HEK293 (cell line): ENCODE measurements around the gene CTIF.

Experiments
- CTCF ChIA-PET: fragments of 350-600 bp; formaldehyde crosslinking; extraction: SDS; loops from one replicate; lab custom pipeline; 2021; ENCODE audit warnings: antibody characterized with exemption; lab: Yijun Ruan, JAX
- POLR2A ChIA-PET: fragments of 300-600 bp; formaldehyde crosslinking; extraction: SDS; loops from one replicate; lab custom pipeline; 2020; ENCODE audit warnings: antibody characterized with exemption, inconsistent platforms; lab: Yijun Ruan, JAX
- H3K27ac ChIP-seq: fragments of 200-500 bp; sonication (Bioruptor generic); 2 replicates; pipeline ENCODE4 v1.5.1; 2014; ENCODE audit warnings: low read depth, low read length, control low read depth, inconsistent platforms; ENCODE audit errors: extremely low read depth
- H3K36me3 ChIP-seq, 2 experiments: fragments of 200-500 bp in 1 of 2; sonication (Bioruptor generic) in 1 of 2; 1 replicate in 1 of 2; 2 replicates in 1 of 2; pipeline ENCODE4 v1.5.1; 2014 to 2017; ENCODE audit warnings: inconsistent platforms in 2 of 2, low read length in 2 of 2; ENCODE audit not compliant: control insufficient read depth in 2 of 2, insufficient read depth in 1 of 2
- H3K4me1 ChIP-seq: fragments of 200-500 bp; sonication (Bioruptor generic); 2 replicates; pipeline ENCODE4 v1.5.1; 2014; ENCODE audit warnings: mild to moderate bottlenecking, low read length, inconsistent platforms; ENCODE audit not compliant: control insufficient read depth, insufficient read depth
- H3K4me3 ChIP-seq: 2 replicates; pipeline ENCODE4 v1.5.1; 2011; ENCODE audit warnings: low read depth, mild to moderate bottlenecking, control low read depth, low read length, moderate library complexity
- H3K9me3 ChIP-seq: fragments of 200-500 bp; sonication (Bioruptor generic); 2 replicates; pipeline ENCODE4 v1.5.1; 2014; ENCODE audit warnings: low read depth, low read length, inconsistent platforms; ENCODE audit not compliant: control insufficient read depth, insufficient read depth
- KLF1 ChIP-seq: fragments of 450-650 bp; formaldehyde crosslinking; IDR thresholded peaks from 2 replicates; pipeline ENCODE4 v1.5.1; 2016; ENCODE audit warnings: missing biosample characterization, missing genetic modification characterization
- PRDM1 ChIP-seq: fragments of 450-650 bp; formaldehyde crosslinking; IDR thresholded peaks from 2 replicates; pipeline ENCODE4; 2016; ENCODE audit warnings: missing biosample characterization, missing genetic modification characterization
- SP3 ChIP-seq: fragments of 450-650 bp; formaldehyde crosslinking; IDR thresholded peaks from 2 replicates; pipeline ENCODE4 v1.5.1; 2016; ENCODE audit warnings: missing biosample characterization, missing genetic modification characterization
- ZBTB48 ChIP-seq: fragments of 450-650 bp; formaldehyde crosslinking; IDR thresholded peaks from 2 replicates; pipeline ENCODE4 v1.5.1; 2016; ENCODE audit warnings: missing biosample characterization, missing genetic modification characterization
- ZFP69B ChIP-seq: fragments of 450-650 bp; formaldehyde crosslinking; IDR thresholded peaks from 2 replicates; pipeline ENCODE4 v1.5.1; 2016; ENCODE audit warnings: missing biosample characterization, missing genetic modification characterization
- ZNF155 ChIP-seq: fragments of 450-650 bp; formaldehyde crosslinking; IDR thresholded peaks from 2 replicates; pipeline ENCODE4 v1.5.1; 2016; ENCODE audit warnings: missing biosample characterization, missing genetic modification characterization
- ZNF16 ChIP-seq: fragments of 450-650 bp; formaldehyde crosslinking; IDR thresholded peaks from 2 replicates; pipeline ENCODE4 v1.5.1; 2016; ENCODE audit warnings: low read depth, missing biosample characterization, missing genetic modification characterization
- ZNF223 ChIP-seq: fragments of 450-650 bp; formaldehyde crosslinking; IDR thresholded peaks from 2 replicates; pipeline ENCODE4 v1.5.1; 2016; ENCODE audit warnings: missing biosample characterization, missing genetic modification characterization
- ZNF23 ChIP-seq: fragments of 450-650 bp; formaldehyde crosslinking; IDR thresholded peaks from 2 replicates; pipeline ENCODE4 v1.5.1; 2016; ENCODE audit warnings: missing biosample characterization, missing genetic modification characterization, borderline replicate concordance
- ZNF274 ChIP-seq, 2 experiments: fragments of 200-500 bp in 1 of 2; fragments of 450-650 bp in 1 of 2; sonication (Bioruptor generic) in 1 of 2; formaldehyde crosslinking in 1 of 2; IDR thresholded peaks; 2 replicates each; pipeline versions ENCODE4 v1.5.1 to v1.6.1; 2014 to 2016; ENCODE audit warnings: borderline replicate concordance in 1 of 2, inconsistent platforms in 1 of 2, low read length in 1 of 2, missing biosample characterization in 1 of 2, missing genetic modification characterization in 1 of 2
- ZNF423 ChIP-seq: fragments of 450-650 bp; formaldehyde crosslinking; IDR thresholded peaks from 2 replicates; pipeline ENCODE4 v1.5.1; 2016; ENCODE audit warnings: missing biosample characterization, missing genetic modification characterization
- ZNF521 ChIP-seq: fragments of 450-650 bp; formaldehyde crosslinking; IDR thresholded peaks from 2 replicates; pipeline ENCODE4 v1.5.1; 2017; ENCODE audit warnings: missing biosample characterization, mild to moderate bottlenecking, missing genetic modification characterization
- ZNF561 ChIP-seq: fragments of 450-650 bp; IDR thresholded peaks from 2 replicates; pipeline ENCODE4 v1.5.1; 2018; ENCODE audit warnings: missing biosample characterization, missing genetic modification characterization, borderline replicate concordance
- ZNF610 ChIP-seq: fragments of 450-650 bp; formaldehyde crosslinking; IDR thresholded peaks from 2 replicates; pipeline ENCODE4 v1.5.1; 2016; ENCODE audit warnings: missing biosample characterization, missing genetic modification characterization, borderline replicate concordance
- ZNF621 ChIP-seq: fragments of 450-650 bp; formaldehyde crosslinking; IDR thresholded peaks from 2 replicates; pipeline ENCODE4 v1.5.1; 2017; ENCODE audit warnings: missing biosample characterization, missing genetic modification characterization
- ZNF670 ChIP-seq: fragments of 450-650 bp; formaldehyde crosslinking; IDR thresholded peaks from 2 replicates; pipeline ENCODE4 v1.5.1; 2016; ENCODE audit warnings: missing biosample characterization, missing genetic modification characterization, low read depth
- ZNF830 ChIP-seq: fragments of 450-650 bp; IDR thresholded peaks from 2 replicates; pipeline ENCODE4 v1.5.0; 2018; ENCODE audit warnings: missing biosample characterization, missing genetic modification characterization, low read depth, mild to moderate bottlenecking, moderate library complexity
- ZXDB ChIP-seq: fragments of 450-650 bp; formaldehyde crosslinking; IDR thresholded peaks from 2 replicates; pipeline ENCODE4 v1.5.1; 2016; ENCODE audit warnings: missing biosample characterization, missing genetic modification characterization
- TF ChIP-seq, protein P1 (sequence below): fragments of 450-650 bp; formaldehyde crosslinking; IDR thresholded peaks from 2 replicates; pipeline ENCODE4 v1.5.1; 2016; ENCODE audit warnings: missing biosample characterization, missing genetic modification characterization
- TF ChIP-seq, protein P2 (sequence below): fragments of 450-650 bp; formaldehyde crosslinking; IDR thresholded peaks from 2 replicates; pipeline ENCODE4 v1.5.1; 2016; ENCODE audit warnings: missing biosample characterization, missing genetic modification characterization
- TF ChIP-seq, protein P3 (sequence below): fragments of 450-650 bp; formaldehyde crosslinking; IDR thresholded peaks from 2 replicates; pipeline ENCODE4 v1.5.1; 2016; ENCODE audit warnings: missing biosample characterization, missing genetic modification characterization
- TF ChIP-seq, protein P4 (sequence below): fragments of 450-650 bp; formaldehyde crosslinking; IDR thresholded peaks from 2 replicates; pipeline ENCODE4 v1.5.1; 2016; ENCODE audit warnings: missing biosample characterization, missing genetic modification characterization
- TF ChIP-seq, protein P5 (sequence below): fragments of 450-650 bp; IDR thresholded peaks from 2 replicates; pipeline ENCODE4 v1.5.1; 2018; ENCODE audit warnings: missing biosample characterization, missing genetic modification characterization
- TF ChIP-seq, protein P6 (sequence below): fragments of 450-650 bp; formaldehyde crosslinking; IDR thresholded peaks from 2 replicates; pipeline ENCODE4 v1.5.1; 2017; ENCODE audit warnings: missing biosample characterization, missing genetic modification characterization

The CTIF gene

DNA sequence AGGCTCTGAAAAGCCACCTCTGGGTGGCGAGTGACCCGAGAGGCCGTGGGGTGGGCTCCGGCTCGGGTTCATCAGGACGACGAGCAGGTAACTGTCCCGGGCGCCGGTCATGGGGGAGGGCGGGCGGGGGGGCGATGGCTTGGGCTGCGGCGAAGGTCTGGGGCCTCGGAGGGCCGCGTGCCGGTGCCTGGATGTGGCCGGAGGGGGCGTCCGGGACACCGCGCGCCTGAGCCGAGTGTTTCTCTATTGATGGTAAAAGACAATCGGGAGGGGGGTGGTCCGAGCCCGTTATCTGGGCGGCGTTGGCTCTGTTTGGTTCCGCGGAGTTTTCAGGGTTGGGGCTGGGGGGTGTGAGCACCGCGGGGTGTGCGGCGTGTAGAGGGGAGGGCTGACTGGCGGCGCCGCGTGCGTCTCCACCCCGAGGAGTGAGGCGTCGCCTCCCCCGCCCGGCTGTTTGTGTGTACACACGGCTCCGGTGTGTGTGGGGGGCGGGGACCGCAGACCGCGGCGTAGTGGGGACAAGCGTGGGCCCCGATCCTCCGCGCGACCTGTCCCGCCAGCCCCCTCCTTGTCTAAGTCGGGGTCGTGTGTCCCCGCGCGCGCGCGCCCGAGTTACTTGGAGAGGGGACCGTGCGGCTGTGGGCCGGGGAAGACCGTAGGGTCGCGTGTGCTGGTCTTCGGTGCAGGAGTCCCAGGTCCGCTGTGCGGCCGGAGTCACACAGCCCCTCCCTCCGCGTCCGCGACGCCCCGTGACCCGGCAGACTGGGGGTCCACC lies 1.6 kb downstream of the CTIF start (continued):
- TF ChIP-seq, protein P1, sequence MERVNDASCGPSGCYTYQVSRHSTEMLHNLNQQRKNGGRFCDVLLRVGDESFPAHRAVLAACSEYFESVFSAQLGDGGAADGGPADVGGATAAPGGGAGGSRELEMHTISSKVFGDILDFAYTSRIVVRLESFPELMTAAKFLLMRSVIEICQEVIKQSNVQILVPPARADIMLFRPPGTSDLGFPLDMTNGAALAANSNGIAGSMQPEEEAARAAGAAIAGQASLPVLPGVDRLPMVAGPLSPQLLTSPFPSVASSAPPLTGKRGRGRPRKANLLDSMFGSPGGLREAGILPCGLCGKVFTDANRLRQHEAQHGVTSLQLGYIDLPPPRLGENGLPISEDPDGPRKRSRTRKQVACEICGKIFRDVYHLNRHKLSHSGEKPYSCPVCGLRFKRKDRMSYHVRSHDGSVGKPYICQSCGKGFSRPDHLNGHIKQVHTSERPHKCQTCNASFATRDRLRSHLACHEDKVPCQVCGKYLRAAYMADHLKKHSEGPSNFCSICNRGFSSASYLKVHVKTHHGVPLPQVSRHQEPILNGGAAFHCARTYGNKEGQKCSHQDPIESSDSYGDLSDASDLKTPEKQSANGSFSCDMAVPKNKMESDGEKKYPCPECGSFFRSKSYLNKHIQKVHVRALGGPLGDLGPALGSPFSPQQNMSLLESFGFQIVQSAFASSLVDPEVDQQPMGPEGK: peak; percentile 85
- no peak for TF ChIP-seq ZNF830 (tag by site-specific recombination)
- TF ChIP-seq ZNF223 (tag by site-specific recombination): no peak
- TF ChIP-seq, protein P2, sequence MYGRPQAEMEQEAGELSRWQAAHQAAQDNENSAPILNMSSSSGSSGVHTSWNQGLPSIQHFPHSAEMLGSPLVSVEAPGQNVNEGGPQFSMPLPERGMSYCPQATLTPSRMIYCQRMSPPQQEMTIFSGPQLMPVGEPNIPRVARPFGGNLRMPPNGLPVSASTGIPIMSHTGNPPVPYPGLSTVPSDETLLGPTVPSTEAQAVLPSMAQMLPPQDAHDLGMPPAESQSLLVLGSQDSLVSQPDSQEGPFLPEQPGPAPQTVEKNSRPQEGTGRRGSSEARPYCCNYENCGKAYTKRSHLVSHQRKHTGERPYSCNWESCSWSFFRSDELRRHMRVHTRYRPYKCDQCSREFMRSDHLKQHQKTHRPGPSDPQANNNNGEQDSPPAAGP: peak; percentile 41; the same call in 1 of the 2 replicates
- TF ChIP-seq ZXDB (tag by site-specific recombination): peak; percentile 74
- TF ChIP-seq ZBTB48 (tag by site-specific recombination): peak; percentile 35
- peak; percentile 24; the same call in 1 of the 2 replicates for TF ChIP-seq ZNF423 (tag by site-specific recombination)
- TF ChIP-seq, protein P3, sequence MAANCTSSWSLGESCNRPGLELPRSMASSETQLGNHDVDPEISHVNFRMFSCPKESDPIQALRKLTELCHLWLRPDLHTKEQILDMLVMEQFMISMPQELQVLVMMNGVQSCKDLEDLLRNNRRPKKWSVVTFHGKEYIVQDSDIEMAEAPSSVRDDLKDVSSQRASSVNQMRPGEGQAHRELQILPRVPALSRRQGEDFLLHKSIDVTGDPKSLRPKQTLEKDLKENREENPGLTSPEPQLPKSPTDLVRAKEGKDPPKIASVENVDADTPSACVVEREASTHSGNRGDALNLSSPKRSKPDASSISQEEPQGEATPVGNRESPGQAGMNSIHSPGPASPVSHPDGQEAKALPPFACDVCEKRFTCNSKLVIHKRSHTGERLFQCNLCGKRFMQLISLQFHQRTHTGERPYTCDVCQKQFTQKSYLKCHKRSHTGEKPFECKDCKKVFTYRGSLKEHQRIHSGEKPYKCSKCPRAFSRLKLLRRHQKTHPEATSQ (tag by site-specific recombination): peak; percentile 12; the same call in 1 of the 2 replicates
- no peak; the same call in 1 of the 2 replicates for TF ChIP-seq ZFP69B (tag by site-specific recombination)
- TF ChIP-seq ZNF610 (tag by site-specific recombination): no peak
- TF ChIP-seq ZNF16 (tag by site-specific recombination): no peak
- peak; percentile 82 for TF ChIP-seq SP3
- TF ChIP-seq PRDM1 (tag by site-specific recombination): no peak
- TF ChIP-seq ZNF670: no peak
- TF ChIP-seq ZNF521: no peak
- TF ChIP-seq ZNF155 (tag by site-specific recombination): no peak

DNA sequence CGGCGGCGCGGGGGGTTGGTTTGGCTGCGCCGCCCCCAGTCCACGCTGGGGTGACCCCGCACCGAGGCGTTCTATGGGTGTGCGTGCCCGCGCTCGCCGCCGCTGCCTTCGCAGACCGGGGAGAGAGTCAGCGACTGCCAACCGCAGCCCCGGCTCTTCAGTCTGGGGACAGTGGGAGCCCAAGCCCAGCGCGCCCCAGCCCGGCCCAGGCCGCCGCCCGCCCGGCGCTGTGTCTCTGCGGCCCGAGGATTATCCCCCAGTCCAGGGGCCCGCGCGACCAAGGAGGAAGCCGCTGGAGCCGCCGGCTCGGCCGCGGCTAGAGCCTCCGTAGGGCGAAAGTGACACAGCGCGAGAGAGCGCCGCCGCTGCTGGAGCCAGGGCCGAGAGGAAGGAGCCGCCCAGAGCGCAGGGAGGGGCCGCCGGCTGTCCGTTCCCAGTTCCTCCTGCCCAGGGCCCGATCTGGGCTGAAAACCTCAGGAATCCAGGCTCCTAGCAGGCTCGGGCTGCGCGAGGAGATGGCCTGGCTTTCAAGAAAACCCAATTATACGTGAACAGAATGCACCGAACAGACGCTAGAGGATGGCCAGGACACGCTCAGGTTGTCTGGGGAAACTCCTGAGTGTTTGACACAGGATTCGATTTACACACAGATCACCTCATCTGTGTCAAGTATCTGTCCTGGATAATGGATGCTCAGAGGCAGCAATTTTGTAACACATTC lies 2.4 kb downstream of the CTIF start:
- Histone ChIP-seq H3K9me3 (no peaks in the 10 kb centered on the region), H3K4me1 (peaks cover 15% of the 10 kb centered on the region), H3K4me3 (peak overlapping the region; percentile 68), H3K36me3 (no peaks in the 10 kb centered on the region), H3K27ac (peak overlapping the region; percentile 74)
- ChIA-PET CTCF (interaction anchor here (1.0 to 1.3 kb wide), 3 partner anchors 63 to 123 kb away, joined by 3 to 5 read pairs (median 4); no protein-coding TSS in a partner anchor), POLR2A (no interaction called here)
- TF ChIP-seq KLF1 (tag by site-specific recombination) (peak; percentile 66), ZNF274 (IDR thresholded peaks at IDR 0.05; ENCODE audit: low read length) (no peak), ZNF274 (tag by site-specific recombination; IDR thresholded peaks at IDR 0.05; ENCODE audit: borderline replicate concordance) (no peak), ZNF23 (tag by site-specific recombination) (no peak), ZBTB48 (tag by site-specific recombination) (no peak), ZNF621 (tag by site-specific recombination) (no peak), ZNF561 (no peak)
- TF ChIP-seq, protein P4, sequence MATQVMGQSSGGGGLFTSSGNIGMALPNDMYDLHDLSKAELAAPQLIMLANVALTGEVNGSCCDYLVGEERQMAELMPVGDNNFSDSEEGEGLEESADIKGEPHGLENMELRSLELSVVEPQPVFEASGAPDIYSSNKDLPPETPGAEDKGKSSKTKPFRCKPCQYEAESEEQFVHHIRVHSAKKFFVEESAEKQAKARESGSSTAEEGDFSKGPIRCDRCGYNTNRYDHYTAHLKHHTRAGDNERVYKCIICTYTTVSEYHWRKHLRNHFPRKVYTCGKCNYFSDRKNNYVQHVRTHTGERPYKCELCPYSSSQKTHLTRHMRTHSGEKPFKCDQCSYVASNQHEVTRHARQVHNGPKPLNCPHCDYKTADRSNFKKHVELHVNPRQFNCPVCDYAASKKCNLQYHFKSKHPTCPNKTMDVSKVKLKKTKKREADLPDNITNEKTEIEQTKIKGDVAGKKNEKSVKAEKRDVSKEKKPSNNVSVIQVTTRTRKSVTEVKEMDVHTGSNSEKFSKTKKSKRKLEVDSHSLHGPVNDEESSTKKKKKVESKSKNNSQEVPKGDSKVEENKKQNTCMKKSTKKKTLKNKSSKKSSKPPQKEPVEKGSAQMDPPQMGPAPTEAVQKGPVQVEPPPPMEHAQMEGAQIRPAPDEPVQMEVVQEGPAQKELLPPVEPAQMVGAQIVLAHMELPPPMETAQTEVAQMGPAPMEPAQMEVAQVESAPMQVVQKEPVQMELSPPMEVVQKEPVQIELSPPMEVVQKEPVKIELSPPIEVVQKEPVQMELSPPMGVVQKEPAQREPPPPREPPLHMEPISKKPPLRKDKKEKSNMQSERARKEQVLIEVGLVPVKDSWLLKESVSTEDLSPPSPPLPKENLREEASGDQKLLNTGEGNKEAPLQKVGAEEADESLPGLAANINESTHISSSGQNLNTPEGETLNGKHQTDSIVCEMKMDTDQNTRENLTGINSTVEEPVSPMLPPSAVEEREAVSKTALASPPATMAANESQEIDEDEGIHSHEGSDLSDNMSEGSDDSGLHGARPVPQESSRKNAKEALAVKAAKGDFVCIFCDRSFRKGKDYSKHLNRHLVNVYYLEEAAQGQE: 0 out of 2 replicates have a peak, but pooled peaks have one; percentile 3
- TF ChIP-seq, protein P5, sequence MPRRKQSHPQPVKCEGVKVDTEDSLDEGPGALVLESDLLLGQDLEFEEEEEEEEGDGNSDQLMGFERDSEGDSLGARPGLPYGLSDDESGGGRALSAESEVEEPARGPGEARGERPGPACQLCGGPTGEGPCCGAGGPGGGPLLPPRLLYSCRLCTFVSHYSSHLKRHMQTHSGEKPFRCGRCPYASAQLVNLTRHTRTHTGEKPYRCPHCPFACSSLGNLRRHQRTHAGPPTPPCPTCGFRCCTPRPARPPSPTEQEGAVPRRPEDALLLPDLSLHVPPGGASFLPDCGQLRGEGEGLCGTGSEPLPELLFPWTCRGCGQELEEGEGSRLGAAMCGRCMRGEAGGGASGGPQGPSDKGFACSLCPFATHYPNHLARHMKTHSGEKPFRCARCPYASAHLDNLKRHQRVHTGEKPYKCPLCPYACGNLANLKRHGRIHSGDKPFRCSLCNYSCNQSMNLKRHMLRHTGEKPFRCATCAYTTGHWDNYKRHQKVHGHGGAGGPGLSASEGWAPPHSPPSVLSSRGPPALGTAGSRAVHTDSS: no peak
- TF ChIP-seq, protein P6, sequence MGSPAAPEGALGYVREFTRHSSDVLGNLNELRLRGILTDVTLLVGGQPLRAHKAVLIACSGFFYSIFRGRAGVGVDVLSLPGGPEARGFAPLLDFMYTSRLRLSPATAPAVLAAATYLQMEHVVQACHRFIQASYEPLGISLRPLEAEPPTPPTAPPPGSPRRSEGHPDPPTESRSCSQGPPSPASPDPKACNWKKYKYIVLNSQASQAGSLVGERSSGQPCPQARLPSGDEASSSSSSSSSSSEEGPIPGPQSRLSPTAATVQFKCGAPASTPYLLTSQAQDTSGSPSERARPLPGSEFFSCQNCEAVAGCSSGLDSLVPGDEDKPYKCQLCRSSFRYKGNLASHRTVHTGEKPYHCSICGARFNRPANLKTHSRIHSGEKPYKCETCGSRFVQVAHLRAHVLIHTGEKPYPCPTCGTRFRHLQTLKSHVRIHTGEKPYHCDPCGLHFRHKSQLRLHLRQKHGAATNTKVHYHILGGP (tag by site-specific recombination): no peak
